SK-N-SH (cell line): ENCODE measurements around the gene KRTAP12-4.

Source experiments
- CHD2 ChIP-seq: fragments of 150-350 bp; IDR thresholded peaks from 2 replicates; pipeline ENCODE4 v1.6.1; 2018; ENCODE audit warnings: low read length; ENCODE audit not compliant: partially characterized antibody
- EZH2phosphoT487 ChIP-seq: fragments of 200-600 bp; sonication (generic); IDR thresholded peaks from 2 replicates; pipeline ENCODE4 v1.6.1; 2017; ENCODE audit warnings: low read depth, mixed run types, mild to moderate bottlenecking, antibody characterized with exemption, moderate library complexity, borderline replicate concordance
- FOXJ3 ChIP-seq: sonication (generic); formaldehyde crosslinking; IDR thresholded peaks from 2 replicates; pipeline ENCODE4 v1.5.1; 2020; ENCODE audit warnings: mild to moderate bottlenecking, missing genetic modification reagents
- GABPA ChIP-seq: IDR thresholded peaks from 2 replicates; pipeline ENCODE4 v1.4.0; 2012; ENCODE audit warnings: low read depth, mild to moderate bottlenecking
- MXI1 ChIP-seq: IDR thresholded peaks from 2 replicates; pipeline ENCODE4 v1.6.1; 2012; ENCODE audit warnings: mild to moderate bottlenecking, low read depth, low read length, improper control_type of control experiment
- POLR2AphosphoS5 ChIP-seq: IDR thresholded peaks from 2 replicates; pipeline ENCODE4 v1.6.1; 2012; ENCODE audit warnings: low read depth, low read length
- TF ChIP-seq, protein P1 (sequence below): fragments of 200-600 bp; sonication (generic); IDR thresholded peaks from 2 replicates; pipeline ENCODE4 v1.6.1; 2017; ENCODE audit warnings: antibody characterized with exemption, mild to moderate bottlenecking, moderate library complexity
- TF ChIP-seq, protein P2 (sequence below): fragments of 150-350 bp; IDR thresholded peaks from 2 replicates; pipeline ENCODE4 v1.6.1; 2017; ENCODE audit warnings: antibody characterized with exemption, low read length, low read depth, borderline replicate concordance
- TF ChIP-seq, protein P3 (sequence below): IDR thresholded peaks from 2 replicates; pipeline ENCODE4 v1.4.0; 2012; ENCODE audit warnings: low read depth, borderline replicate concordance
- TF ChIP-seq, protein P4 (sequence below): IDR thresholded peaks from 2 replicates; pipeline ENCODE4 v1.4.0; 2012; ENCODE audit warnings: low read depth

DNA sequence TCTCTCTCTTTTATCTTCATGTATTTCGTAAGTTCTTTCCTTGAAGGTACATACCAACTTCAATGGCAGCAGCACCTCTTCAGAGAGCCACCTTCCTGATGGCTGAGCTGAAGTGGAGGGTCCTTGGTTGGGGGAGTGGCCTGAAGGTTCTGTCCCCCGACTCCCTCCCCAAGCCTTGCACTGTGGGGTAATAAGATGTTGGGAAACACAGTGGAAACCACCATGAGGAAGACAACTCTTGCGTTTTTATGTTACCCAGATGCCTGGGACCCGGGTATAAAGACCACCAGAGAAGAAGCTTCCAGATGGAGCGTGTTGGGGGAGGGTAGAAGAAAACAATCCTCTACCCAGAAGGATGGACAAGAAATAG, 4.1 kb upstream of the KRTAP12-4 start:
- TF ChIP-seq, protein P1, sequence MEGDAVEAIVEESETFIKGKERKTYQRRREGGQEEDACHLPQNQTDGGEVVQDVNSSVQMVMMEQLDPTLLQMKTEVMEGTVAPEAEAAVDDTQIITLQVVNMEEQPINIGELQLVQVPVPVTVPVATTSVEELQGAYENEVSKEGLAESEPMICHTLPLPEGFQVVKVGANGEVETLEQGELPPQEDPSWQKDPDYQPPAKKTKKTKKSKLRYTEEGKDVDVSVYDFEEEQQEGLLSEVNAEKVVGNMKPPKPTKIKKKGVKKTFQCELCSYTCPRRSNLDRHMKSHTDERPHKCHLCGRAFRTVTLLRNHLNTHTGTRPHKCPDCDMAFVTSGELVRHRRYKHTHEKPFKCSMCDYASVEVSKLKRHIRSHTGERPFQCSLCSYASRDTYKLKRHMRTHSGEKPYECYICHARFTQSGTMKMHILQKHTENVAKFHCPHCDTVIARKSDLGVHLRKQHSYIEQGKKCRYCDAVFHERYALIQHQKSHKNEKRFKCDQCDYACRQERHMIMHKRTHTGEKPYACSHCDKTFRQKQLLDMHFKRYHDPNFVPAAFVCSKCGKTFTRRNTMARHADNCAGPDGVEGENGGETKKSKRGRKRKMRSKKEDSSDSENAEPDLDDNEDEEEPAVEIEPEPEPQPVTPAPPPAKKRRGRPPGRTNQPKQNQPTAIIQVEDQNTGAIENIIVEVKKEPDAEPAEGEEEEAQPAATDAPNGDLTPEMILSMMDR, result no peak
- TF ChIP-seq, protein P2, sequence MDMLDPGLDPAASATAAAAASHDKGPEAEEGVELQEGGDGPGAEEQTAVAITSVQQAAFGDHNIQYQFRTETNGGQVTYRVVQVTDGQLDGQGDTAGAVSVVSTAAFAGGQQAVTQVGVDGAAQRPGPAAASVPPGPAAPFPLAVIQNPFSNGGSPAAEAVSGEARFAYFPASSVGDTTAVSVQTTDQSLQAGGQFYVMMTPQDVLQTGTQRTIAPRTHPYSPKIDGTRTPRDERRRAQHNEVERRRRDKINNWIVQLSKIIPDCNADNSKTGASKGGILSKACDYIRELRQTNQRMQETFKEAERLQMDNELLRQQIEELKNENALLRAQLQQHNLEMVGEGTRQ, result no peak
- TF ChIP-seq, protein P3, sequence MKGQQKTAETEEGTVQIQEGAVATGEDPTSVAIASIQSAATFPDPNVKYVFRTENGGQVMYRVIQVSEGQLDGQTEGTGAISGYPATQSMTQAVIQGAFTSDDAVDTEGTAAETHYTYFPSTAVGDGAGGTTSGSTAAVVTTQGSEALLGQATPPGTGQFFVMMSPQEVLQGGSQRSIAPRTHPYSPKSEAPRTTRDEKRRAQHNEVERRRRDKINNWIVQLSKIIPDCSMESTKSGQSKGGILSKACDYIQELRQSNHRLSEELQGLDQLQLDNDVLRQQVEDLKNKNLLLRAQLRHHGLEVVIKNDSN, result no peak
- TF ChIP-seq EZH2phosphoT487, result no peak
- TF ChIP-seq POLR2AphosphoS5, result no peak
- TF ChIP-seq CHD2, result no peak
- TF ChIP-seq MXI1, result no peak
- TF ChIP-seq, protein P4, sequence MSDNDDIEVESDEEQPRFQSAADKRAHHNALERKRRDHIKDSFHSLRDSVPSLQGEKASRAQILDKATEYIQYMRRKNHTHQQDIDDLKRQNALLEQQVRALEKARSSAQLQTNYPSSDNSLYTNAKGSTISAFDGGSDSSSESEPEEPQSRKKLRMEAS, result no peak
- no peak for TF ChIP-seq FOXJ3 (CRISPR knock-in tag)
- TF ChIP-seq GABPA, result no peak
